HEK293 (cell line): ENCODE measurements around the gene STRN4.
A peak's percentile ranks its signal among the peaks of the same experiment; 100 is the strongest.

Source experiments
- CTCF ChIA-PET: fragments of 350-600 bp; formaldehyde crosslinking; extraction: SDS; loops from one replicate; lab custom pipeline; 2021; ENCODE audit warnings: antibody characterized with exemption; lab: Yijun Ruan, JAX
- POLR2A ChIA-PET: fragments of 300-600 bp; formaldehyde crosslinking; extraction: SDS; loops from one replicate; lab custom pipeline; 2020; ENCODE audit warnings: antibody characterized with exemption, inconsistent platforms; lab: Yijun Ruan, JAX
- H3K27ac ChIP-seq: fragments of 200-500 bp; sonication (Bioruptor generic); 2 replicates; pipeline ENCODE4 v1.5.1; 2014; ENCODE audit warnings: low read depth, low read length, control low read depth, inconsistent platforms; ENCODE audit errors: extremely low read depth
- H3K36me3 ChIP-seq, 2 experiments: fragments of 200-500 bp in 1 of 2; sonication (Bioruptor generic) in 1 of 2; 1 replicate in 1 of 2; 2 replicates in 1 of 2; pipeline ENCODE4 v1.5.1; 2014 to 2017; ENCODE audit warnings: inconsistent platforms in 2 of 2, low read length in 2 of 2; ENCODE audit not compliant: control insufficient read depth in 2 of 2, insufficient read depth in 1 of 2
- H3K4me1 ChIP-seq: fragments of 200-500 bp; sonication (Bioruptor generic); 2 replicates; pipeline ENCODE4 v1.5.1; 2014; ENCODE audit warnings: mild to moderate bottlenecking, low read length, inconsistent platforms; ENCODE audit not compliant: control insufficient read depth, insufficient read depth
- H3K4me3 ChIP-seq: 2 replicates; pipeline ENCODE4 v1.5.1; 2011; ENCODE audit warnings: low read depth, mild to moderate bottlenecking, control low read depth, low read length, moderate library complexity
- H3K9me3 ChIP-seq: fragments of 200-500 bp; sonication (Bioruptor generic); 2 replicates; pipeline ENCODE4 v1.5.1; 2014; ENCODE audit warnings: low read depth, low read length, inconsistent platforms; ENCODE audit not compliant: control insufficient read depth, insufficient read depth
- GLIS2 ChIP-seq: fragments of 450-650 bp; formaldehyde crosslinking; IDR thresholded peaks from 2 replicates; pipeline ENCODE4 v1.5.1; 2016; ENCODE audit warnings: missing biosample characterization, missing genetic modification characterization
- KLF8 ChIP-seq: fragments of 450-650 bp; formaldehyde crosslinking; IDR thresholded peaks from 2 replicates; pipeline ENCODE4 v1.5.1; 2016; ENCODE audit warnings: missing biosample characterization, missing genetic modification characterization
- SCRT1 ChIP-seq: fragments of 450-650 bp; formaldehyde crosslinking; IDR thresholded peaks from 2 replicates; pipeline ENCODE4 v1.5.1; 2016; ENCODE audit warnings: missing biosample characterization, missing genetic modification characterization, borderline replicate concordance
- SP3 ChIP-seq: fragments of 450-650 bp; formaldehyde crosslinking; IDR thresholded peaks from 2 replicates; pipeline ENCODE4 v1.5.1; 2016; ENCODE audit warnings: missing biosample characterization, missing genetic modification characterization
- TCF7L2 ChIP-seq: IDR thresholded peaks from 2 replicates; pipeline ENCODE4 v1.6.1; 2011; ENCODE audit warnings: low read depth, mild to moderate bottlenecking, inconsistent platforms, low read length, moderate library complexity, borderline replicate concordance
- TRIM28 ChIP-seq: IDR thresholded peaks from 2 replicates; pipeline ENCODE4 v1.6.1; 2011; ENCODE audit warnings: low read length, control low read depth, borderline replicate concordance
- ZFP3 ChIP-seq: fragments of 450-650 bp; formaldehyde crosslinking; IDR thresholded peaks from 2 replicates; pipeline ENCODE4 v1.5.1; 2016; ENCODE audit warnings: low read depth, missing biosample characterization, missing genetic modification characterization
- ZIC2 ChIP-seq: fragments of 450-650 bp; formaldehyde crosslinking; IDR thresholded peaks from 2 replicates; pipeline ENCODE4 v1.5.1; 2016; ENCODE audit warnings: missing biosample characterization, missing genetic modification characterization
- ZNF138 ChIP-seq: fragments of 450-650 bp; formaldehyde crosslinking; IDR thresholded peaks from 2 replicates; pipeline ENCODE4 v1.5.1; 2016; ENCODE audit warnings: missing biosample characterization, missing genetic modification characterization, borderline replicate concordance
- ZNF169 ChIP-seq: fragments of 450-650 bp; formaldehyde crosslinking; IDR thresholded peaks from 2 replicates; pipeline ENCODE4 v1.5.1; 2016; ENCODE audit warnings: missing biosample characterization, missing genetic modification characterization
- ZNF391 ChIP-seq: fragments of 450-650 bp; formaldehyde crosslinking; IDR thresholded peaks from 2 replicates; pipeline ENCODE4 v1.5.1; 2016; ENCODE audit warnings: low read depth, missing biosample characterization, missing genetic modification characterization, borderline replicate concordance
- ZNF404 ChIP-seq: fragments of 450-650 bp; formaldehyde crosslinking; IDR thresholded peaks from 2 replicates; pipeline ENCODE4 v1.5.1; 2017; ENCODE audit warnings: missing biosample characterization, missing genetic modification characterization
- ZNF501 ChIP-seq: fragments of 450-650 bp; formaldehyde crosslinking; IDR thresholded peaks from 2 replicates; pipeline ENCODE4 v1.5.1; 2016; ENCODE audit warnings: missing biosample characterization, missing genetic modification characterization
- ZNF521 ChIP-seq: fragments of 450-650 bp; formaldehyde crosslinking; IDR thresholded peaks from 2 replicates; pipeline ENCODE4 v1.5.1; 2017; ENCODE audit warnings: missing biosample characterization, mild to moderate bottlenecking, missing genetic modification characterization
- ZNF658 ChIP-seq: fragments of 450-650 bp; formaldehyde crosslinking; IDR thresholded peaks from 2 replicates; pipeline ENCODE4; 2016; ENCODE audit warnings: missing biosample characterization, missing genetic modification characterization
- ZNF776 ChIP-seq: fragments of 450-650 bp; formaldehyde crosslinking; IDR thresholded peaks from 2 replicates; pipeline ENCODE4 v1.5.0; 2017; ENCODE audit warnings: missing biosample characterization, missing genetic modification characterization, borderline replicate concordance
- TF ChIP-seq, protein P1 (sequence below): fragments of 450-650 bp; formaldehyde crosslinking; IDR thresholded peaks from 2 replicates; pipeline ENCODE4 v1.5.1; 2017; ENCODE audit warnings: missing biosample characterization, missing genetic modification characterization
- TF ChIP-seq, protein P2 (sequence below): fragments of 450-650 bp; formaldehyde crosslinking; IDR thresholded peaks from 2 replicates; pipeline ENCODE4 v1.5.1; 2016; ENCODE audit warnings: missing biosample characterization, missing genetic modification characterization
- TF ChIP-seq, protein P3 (sequence below): fragments of 450-650 bp; formaldehyde crosslinking; IDR thresholded peaks from 2 replicates; pipeline ENCODE4 v1.5.1; 2017; ENCODE audit warnings: missing biosample characterization, mild to moderate bottlenecking, missing genetic modification characterization, moderate library complexity

STRN4 gene

GRCh38 chr19:46727757-46728156 is 18.5 kb downstream of the STRN4 start:
- ChIA-PET POLR2A (no interaction called here), CTCF (interaction anchor here (0.5 to 6.3 kb wide), 23 partner anchors 9 to 360 kb away, joined by 3 to 69 read pairs (median 4); partner anchors contain the start of gene DACT3)
- Histone ChIP-seq H3K27ac (no peak overlapping the region), H3K4me3 (no peak overlapping the region), H3K9me3 (no peaks in the 10 kb centered on the region)
- TF ChIP-seq GLIS2 (tag by site-specific recombination) (peak; percentile 25; the same call in 1 of the 2 replicates), ZFP3 (tag by site-specific recombination) (no peak), TRIM28 (no peak), KLF8 (no peak)
- TF ChIP-seq, all 188 proteins: peak for 1
- Histone ChIP-seq H3K36me3 (peaks cover 24 to 99% of the 10 kb centered on the region in 2 experiments; a peak in 2 of 3 replicates), H3K4me1 (no peaks in the 10 kb centered on the region; the same call in 1 of the 2 replicates)

- TF ChIP-seq, protein P1, sequence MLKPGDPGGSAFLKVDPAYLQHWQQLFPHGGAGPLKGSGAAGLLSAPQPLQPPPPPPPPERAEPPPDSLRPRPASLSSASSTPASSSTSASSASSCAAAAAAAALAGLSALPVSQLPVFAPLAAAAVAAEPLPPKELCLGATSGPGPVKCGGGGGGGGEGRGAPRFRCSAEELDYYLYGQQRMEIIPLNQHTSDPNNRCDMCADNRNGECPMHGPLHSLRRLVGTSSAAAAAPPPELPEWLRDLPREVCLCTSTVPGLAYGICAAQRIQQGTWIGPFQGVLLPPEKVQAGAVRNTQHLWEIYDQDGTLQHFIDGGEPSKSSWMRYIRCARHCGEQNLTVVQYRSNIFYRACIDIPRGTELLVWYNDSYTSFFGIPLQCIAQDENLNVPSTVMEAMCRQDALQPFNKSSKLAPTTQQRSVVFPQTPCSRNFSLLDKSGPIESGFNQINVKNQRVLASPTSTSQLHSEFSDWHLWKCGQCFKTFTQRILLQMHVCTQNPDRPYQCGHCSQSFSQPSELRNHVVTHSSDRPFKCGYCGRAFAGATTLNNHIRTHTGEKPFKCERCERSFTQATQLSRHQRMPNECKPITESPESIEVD (tag by site-specific recombination) = no peak
- no peak for TF ChIP-seq ZNF776 (tag by site-specific recombination)
- no peak for TF ChIP-seq ZNF138
- TF ChIP-seq, protein P2, sequence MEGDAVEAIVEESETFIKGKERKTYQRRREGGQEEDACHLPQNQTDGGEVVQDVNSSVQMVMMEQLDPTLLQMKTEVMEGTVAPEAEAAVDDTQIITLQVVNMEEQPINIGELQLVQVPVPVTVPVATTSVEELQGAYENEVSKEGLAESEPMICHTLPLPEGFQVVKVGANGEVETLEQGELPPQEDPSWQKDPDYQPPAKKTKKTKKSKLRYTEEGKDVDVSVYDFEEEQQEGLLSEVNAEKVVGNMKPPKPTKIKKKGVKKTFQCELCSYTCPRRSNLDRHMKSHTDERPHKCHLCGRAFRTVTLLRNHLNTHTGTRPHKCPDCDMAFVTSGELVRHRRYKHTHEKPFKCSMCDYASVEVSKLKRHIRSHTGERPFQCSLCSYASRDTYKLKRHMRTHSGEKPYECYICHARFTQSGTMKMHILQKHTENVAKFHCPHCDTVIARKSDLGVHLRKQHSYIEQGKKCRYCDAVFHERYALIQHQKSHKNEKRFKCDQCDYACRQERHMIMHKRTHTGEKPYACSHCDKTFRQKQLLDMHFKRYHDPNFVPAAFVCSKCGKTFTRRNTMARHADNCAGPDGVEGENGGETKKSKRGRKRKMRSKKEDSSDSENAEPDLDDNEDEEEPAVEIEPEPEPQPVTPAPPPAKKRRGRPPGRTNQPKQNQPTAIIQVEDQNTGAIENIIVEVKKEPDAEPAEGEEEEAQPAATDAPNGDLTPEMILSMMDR (tag by site-specific recombination) = no peak
- TF ChIP-seq SCRT1 = no peak
- TF ChIP-seq ZNF658 (tag by site-specific recombination) = no peak
- TF ChIP-seq ZNF391 (tag by site-specific recombination) = no peak
- TF ChIP-seq TCF7L2 = no peak
- no peak for TF ChIP-seq ZNF501
- TF ChIP-seq SP3 (tag by site-specific recombination) = no peak
- TF ChIP-seq ZIC2 (tag by site-specific recombination) = no peak
- no peak for TF ChIP-seq ZNF521 (tag by site-specific recombination)
- TF ChIP-seq, protein P3, sequence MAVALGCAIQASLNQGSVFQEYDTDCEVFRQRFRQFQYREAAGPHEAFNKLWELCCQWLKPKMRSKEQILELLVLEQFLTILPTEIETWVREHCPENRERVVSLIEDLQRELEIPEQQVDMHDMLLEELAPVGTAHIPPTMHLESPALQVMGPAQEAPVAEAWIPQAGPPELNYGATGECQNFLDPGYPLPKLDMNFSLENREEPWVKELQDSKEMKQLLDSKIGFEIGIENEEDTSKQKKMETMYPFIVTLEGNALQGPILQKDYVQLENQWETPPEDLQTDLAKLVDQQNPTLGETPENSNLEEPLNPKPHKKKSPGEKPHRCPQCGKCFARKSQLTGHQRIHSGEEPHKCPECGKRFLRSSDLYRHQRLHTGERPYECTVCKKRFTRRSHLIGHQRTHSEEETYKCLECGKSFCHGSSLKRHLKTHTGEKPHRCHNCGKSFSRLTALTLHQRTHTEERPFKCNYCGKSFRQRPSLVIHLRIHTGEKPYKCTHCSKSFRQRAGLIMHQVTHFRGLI = no peak
- TF ChIP-seq, all 188 proteins: peak for 0
- Histone ChIP-seq H3K36me3 (peaks cover 20 to 99% of the 10 kb centered on the region in 2 experiments; a peak in 2 of 3 replicates), H3K9me3 (no peaks in the 10 kb centered on the region), H3K4me3 (no peak overlapping the region), H3K27ac (no peak overlapping the region), H3K4me1 (no peaks in the 10 kb centered on the region; the same call in 1 of the 2 replicates)
- ChIA-PET CTCF (interaction anchor here (0.7 to 6.3 kb wide), 7 partner anchors 13 to 250 kb away, joined by 3 to 69 read pairs (median 12); partner anchors contain the start of gene DACT3), POLR2A (no interaction called here)
Measured at GRCh38 chr19:46726971-46727501, 19.2 kb downstream of the STRN4 start.

DNA sequence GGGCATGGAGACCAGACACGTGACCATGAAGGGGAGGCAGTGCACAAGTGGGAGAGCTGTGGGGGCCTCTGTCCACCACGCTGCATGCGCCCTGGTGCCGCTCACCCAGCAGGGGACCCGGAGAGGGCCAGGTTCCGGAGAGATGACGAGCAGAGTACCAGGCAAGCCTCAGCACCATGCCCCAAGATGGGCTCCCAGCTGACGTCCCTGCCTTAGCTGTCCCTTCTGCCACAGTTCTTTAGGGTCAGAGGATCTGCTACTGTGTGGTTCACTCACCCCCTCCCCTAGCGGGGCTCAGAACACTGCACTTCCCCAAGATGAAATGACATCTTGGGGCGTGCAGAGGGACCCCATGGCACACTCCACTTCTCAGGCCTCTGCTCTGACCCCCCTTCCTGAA is 19.7 kb downstream of the STRN4 start:
- H3K4me3 ChIP-seq = no peak overlapping the region
- TF ChIP-seq ZNF404 (tag by site-specific recombination) (no peak), ZNF169 (no peak)
- no peaks in the 10 kb centered on the region for H3K9me3 ChIP-seq
- ChIA-PET POLR2A (no interaction called here), CTCF (interaction anchor here (0.7 to 6.3 kb wide), 5 partner anchors 23 to 250 kb away, joined by 3 to 69 read pairs (median 4); no protein-coding TSS in a partner anchor)
- H3K36me3 ChIP-seq = peaks cover 20 to 99% of the 10 kb centered on the region in 2 experiments; a peak in 2 of 3 replicates
- no peaks in the 10 kb centered on the region; the same call in 1 of the 2 replicates for H3K4me1 ChIP-seq
- no peak overlapping the region for H3K27ac ChIP-seq
